ENCODE results near the gene PRKCH.
"Not testable (repeated sequence)": the region's sequence is repeated elsewhere in the genome, so short reads cannot be mapped to it uniquely, and the experiment has no call there.

PRKCH gene

DNA sequence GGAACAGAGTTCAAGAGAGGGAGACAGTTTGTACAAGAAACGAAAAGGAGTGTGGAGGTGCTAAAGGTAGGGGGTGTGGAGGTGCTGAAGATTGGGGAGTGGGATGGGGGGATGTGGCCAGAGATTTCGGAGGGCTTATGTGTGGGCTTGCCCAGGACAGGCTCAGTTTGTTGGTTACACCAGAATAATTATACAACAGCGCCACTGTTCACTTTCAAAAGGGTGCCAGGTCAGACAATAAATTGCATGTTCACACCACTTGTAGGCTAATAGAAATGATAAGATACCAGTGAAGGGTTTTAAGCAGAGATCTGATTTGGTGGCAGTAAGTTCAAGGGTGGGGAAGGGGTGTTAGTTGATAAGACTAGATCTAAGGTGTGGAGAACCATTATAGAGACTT lies 75.3 kb downstream of the PRKCH start:
- no peak for DNase-seq

DNA sequence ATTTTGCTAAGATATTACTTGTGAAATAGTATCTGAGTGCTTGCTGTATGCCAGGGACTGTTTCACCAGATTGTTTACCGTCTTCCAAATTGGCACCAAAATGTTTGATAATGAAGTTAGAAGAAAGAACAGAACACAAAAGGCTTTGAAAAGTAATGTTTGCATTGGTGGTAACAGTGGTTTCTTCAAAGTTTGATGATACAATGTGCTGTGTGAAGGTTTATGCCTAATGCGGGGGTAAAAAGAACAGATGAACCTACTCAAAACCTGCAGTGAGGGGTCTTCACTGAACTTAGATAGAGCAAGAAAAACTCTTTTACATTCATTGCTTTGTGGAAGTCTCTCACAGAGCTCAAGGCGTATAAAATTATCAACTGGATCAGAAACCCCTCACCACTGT lies 76.2 kb downstream of the PRKCH start:
- no peak for DNase-seq

DNA sequence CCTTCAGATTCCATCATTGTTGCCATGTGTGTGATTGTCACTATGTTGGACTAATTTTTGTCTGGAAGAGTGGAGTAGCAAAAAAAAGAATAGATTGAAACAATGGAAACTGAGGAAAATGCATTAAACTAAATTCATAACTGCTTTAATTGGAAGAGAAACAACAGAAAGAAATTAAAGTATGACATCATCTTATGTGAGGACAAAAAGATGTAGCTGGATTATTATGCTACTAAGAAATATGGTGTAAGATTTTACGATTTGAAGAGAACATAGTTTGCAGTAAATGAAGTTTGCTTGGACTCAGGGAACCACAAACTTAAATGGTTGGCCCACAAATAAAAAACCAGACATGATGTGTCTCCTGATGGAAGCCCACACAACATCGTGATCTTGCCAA lies 76.8 kb downstream of the PRKCH start:
- no peak for DNase-seq

- DNase-seq: no peak
Measured at GRCh38 chr14:61399365-61399764, 78.0 kb downstream of the PRKCH start.

DNA sequence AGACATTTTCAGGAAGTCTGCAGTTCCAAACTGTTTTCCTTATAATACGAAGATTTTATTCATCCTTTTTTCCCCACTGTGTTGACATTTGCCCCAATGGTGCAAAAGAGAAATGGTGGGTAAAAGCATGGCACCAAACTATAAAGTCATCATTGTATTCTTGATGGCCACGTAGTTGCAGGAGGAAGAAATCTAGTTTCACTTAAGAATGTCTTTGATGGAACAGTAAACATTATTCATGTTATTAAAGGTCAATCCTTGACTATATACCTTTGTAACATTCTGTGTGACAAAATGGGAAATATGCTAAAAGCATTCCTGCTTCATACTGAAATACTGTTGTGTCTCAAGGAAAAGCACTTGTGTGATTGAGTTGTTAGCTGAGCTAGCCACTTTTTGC lies 80.1 kb downstream of the PRKCH start:
- no peak for DNase-seq

DNA sequence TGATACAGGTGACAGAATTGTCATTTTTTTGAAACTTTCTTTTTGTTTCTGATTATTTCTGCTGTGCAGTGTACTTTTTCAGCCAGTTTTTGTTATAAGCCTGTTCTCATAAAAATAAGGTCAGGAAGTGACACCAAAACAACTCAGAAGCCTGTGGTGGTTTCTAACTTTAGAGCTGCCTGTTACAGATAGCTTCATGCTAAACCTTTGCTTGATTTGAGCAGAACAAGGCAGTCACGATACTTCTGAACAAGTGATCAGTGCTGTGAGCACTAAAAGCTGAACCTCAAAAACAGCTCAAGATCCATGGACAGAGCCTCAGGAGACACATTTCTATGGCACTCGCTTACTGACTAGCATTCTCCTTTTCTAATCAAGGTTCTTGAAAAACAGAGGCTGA lies 82.0 kb downstream of the PRKCH start:
- DNase-seq: no peak

- no peak for DNase-seq
Measured at GRCh38 chr14:61404637-61405036, 83.3 kb downstream of the PRKCH start.

- DNase-seq: no peak
Measured at GRCh38 chr14:61406198-61406597, 84.8 kb downstream of the PRKCH start.

GRCh38 chr14:61406675-61407074 lies 85.3 kb downstream of the PRKCH start:
- no peak for DNase-seq

DNA sequence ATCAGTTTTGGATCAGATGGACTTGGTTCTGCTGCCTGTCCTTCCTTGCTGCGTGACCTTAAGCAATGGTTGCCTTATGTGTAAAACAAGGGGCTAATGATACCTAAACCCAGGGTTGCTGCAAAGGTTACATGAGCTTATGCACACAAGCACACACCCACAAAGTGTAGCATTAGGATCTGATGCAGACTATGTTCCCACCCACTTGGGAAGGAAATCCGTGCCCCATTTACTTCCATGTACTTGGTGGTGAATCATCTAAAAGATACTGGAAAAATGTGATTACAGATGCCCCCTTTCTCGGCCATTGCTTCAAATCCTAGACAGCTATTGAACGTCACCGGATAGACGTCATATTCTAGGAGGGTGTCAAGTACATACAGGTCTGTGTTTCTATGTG lies 87.1 kb downstream of the PRKCH start:
- no peak for DNase-seq

DNA sequence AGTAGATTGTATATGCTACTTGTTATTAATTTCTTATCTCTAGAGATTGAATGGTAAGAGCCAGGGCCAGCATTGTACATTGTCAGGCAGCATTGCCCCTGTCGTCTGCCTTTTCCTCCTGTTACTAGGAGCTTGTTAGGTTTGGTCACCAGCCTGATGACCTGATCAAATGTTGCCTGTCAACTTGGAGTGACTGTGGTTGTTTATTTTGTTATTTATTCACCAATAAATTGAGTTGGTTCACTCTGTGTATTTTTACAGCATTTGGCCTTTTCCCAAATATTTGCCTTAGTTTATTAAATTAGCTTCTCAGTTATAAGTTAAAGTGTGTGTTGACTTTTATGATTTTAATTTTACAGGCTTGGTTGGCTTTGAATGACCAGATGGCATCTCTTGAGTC lies 88.4 kb downstream of the PRKCH start:
- peak; percentile 12 for DNase-seq

DNA sequence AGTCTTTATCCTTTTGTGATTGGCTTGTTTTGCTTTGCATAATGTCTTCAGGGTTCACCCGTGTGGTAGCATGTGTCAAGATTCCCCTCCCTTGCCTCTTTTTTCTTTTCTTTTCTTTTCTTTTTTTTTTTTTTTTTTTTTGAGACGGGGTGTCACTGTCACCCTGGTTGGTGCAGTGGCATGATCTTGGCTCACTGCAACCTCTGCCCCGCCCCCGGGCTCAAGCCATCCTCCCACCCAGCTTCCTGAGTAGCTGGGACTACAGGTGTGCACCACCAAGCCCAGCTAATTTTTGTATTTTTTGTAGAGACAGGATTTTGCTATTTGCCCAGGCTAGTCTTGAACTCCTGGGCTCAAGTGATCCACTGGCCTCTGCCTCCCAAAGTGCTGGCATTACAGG lies 94.6 kb downstream of the PRKCH start:
- not testable (repeated sequence) for DNase-seq

DNA sequence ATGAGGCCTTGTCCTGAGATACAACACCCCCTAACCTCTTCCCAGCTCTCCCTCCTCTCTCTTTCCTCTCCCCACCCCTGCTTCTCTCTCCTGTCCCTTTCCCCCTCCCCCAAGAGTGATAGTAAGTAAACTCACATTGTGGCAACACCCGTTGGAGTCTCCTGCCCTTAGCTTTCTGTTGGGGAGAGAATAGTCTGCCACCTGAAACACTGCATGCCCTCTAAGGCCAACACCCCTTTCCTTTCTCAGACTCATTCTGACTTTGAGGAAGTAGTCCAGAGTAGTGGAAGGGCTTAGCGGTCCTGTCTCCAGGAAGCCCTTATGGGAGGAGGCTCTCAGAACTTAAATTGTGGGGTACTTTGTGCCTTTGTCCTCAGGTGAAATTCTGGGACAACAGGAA lies 95.2 kb downstream of the PRKCH start:
- no peak for DNase-seq

DNA sequence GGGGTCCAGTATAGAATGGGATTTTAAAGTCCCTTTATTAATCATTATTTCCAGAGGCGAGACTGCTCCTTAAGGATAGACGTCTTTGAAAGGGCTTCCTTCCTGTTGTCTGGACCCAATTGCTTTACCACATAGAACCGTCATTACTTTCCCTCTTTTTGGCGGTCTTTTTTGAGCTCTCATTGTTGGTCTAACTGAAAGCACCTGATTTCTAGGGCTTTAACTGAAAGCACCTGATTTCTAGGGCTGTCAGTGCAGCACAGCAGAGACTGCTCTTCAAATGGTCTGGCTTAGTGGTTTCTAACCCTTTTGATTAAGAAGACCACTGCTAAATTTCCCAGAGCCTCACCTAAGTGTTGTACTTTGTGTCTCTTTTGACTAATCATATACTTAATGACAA lies 95.8 kb downstream of the PRKCH start:
- DNase-seq: no peak

DNA sequence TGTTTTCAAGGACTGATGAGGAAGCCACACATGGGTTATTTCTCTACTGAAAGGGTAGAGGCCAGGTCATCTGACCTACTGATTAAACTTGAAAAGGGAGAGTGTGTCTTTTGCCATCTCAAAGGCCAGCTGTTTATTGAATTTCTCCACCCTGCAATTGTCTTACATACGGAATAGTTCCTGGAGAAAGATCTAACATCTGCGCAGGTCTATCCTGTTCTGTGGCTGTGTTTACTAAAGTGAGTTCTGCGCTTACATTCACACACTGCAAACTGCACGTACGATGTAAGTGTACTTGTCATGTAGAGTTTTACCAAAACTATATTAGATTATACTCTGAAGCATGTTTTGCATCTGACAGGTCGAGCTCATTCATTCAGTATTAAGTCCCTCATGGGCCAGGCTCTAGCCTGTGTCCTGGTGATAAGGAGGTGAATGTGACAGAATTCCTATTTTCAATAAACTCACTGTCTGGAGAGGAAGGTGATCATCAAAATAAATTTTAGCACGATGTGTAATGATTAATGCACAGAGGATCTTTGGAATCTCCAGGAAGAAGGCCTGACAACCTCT lies 96.6 kb downstream of the PRKCH start:
- DNase-seq: no peak

DNA sequence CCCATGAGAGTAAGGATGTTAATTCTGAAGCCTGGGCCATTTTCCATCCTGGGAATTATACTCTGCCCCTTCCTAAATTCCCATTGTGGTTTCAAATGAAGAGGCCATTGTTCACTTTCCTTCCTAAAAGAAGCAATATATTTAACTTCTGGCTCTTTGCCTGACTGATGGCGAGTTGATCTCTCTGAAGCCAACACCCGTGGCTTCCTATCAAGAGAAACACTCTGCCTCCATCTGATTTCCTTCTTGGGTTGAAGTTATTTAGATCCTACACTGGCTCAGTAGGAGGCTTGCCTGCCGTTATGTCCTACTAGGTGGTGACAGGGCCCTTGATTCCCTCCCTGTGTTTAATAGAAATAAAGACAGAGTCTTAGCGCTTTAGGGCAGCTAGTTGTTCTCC lies 97.4 kb downstream of the PRKCH start:
- DNase-seq: no peak

DNA sequence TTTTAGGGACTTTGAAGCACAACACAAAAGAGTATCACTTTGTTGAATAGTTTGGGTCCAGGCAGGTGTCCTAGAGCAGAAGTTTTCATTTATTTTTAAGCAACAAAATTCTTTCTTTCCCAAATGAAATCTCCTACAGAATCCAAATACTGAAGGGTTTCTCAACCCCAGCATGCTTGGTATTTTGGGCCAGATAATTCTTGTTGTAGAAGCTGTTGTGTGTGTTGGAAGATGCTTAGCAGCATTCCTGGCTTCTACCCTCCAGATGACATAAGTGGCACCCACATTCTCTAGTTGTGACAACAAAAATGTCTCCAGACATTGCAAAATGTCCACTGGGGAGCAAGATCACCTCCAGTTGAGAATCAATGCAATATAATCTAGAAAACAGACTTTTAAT lies 97.8 kb downstream of the PRKCH start:
- DNase-seq: no peak

GRCh38 chr14:61420326-61420725 lies 98.9 kb downstream of the PRKCH start:
- DNase-seq: no peak

DNA sequence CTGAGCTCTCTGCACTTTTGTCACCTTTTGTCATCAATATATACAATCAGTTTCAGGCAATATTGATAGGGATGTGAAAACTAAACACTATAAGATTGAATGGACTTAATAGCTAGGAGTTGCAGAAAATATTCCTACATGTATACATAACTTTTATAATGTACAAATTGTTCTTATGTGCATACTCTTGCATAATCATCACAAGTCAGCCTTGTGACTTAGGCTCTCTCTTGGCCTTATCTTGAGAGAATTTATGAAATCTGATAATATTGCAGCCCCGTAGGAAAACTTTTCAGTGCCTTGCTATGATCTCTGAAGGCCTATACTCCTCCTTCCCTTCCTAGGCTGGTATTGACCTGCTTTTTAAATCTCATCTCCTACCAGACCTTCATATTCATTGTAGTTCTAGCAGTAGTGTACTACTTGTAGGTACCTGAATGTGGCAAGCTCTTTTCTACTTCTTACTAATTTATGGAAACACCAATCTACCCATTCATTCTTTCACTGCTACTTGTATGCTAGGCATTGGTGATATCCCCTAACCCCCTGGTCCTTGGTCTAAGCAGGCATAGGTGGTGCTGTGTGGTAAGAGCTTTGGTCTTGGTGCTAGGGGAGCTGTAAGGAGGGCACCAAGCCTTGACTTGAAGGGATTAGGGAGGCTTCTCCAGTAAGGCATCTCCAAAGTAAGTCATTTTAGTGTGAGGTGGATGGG lies 100.0 kb downstream of the PRKCH start:
- no peak for DNase-seq

GRCh38 chr14:61426048-61426447 lies 104.7 kb downstream of the PRKCH start:
- no peak for DNase-seq

- no peak for DNase-seq
Measured at GRCh38 chr14:61428261-61428660, 106.9 kb downstream of the PRKCH start.

DNA sequence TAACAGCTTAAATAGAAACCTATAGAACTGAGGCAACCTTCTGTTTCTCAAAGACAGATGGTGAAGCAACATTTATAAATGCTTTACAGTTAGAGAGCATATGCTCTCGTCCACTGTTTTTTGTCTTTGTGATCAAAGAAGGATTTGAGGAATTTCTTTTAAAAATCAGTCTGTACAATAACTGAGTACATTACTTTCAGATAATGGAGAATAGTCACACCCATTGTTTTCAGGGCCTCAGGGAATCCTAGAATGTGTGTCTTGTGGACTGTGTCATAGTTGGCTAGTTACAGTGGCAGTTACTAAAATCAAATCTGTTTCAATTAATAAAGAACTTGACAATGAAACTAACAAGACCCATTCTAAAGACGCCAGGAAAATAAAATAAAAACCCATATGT lies 107.9 kb downstream of the PRKCH start:
- DNase-seq: no peak

DNA sequence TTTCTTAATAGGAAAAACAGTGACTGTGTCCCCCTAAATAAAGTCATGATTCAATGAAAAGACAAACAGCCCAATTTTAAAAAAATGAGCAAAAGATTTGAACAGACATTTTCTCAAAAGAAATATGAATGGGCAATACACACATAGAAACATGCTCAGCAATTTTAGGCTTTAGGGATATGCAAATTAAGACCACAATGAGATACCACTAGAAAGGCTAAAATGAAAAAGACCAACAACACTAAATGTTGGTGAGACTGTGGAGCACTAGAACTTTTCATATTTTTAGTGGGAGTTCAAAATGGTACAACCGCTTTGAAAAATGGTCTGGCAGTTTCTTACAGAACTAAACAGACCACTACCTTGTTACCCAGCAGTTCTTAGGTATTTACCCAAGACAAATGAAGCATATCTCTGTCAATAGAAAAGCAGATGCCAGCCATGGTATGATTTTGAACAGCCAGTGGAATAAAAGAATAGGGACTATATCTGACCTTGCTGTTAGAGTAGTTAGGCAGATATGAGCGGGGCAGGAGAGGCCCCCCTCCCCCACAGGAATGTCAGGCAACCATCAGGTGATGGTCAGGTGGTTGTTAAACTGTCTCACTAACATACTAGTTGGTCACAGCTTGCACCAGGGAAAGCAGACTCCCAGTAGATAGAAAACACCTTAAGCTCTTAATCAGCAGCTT lies 108.8 kb downstream of the PRKCH start:
- DNase-seq: no peak

GRCh38 chr14:61433169-61433568 lies 111.8 kb downstream of the PRKCH start:
- DNase-seq: no peak

DNA sequence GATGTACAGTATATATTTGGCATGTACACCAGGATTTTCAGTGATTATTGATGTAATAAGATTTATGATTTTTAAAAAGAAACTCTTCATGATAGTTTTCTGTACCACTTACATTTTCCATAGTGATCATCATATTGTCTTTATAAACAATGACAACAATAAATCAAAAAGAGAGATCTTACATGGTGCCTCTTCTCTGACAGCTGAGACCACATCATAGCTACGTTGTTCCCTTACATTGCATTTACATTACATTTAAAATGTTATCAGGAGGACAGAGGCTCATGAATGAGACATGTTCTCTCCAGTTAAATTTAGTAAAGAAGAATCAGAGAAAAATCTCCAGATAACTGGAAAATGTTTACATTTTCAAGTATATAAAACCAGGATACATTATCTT lies 112.4 kb downstream of the PRKCH start:
- DNase-seq: no peak

Data from NCI-H774 (cell line).